HG02571 (cell line): Measurements from ENCODE around the gene JMJD7.

Source experiments
- ATAC-seq: cut with Tn5 transposase; IDR thresholded peaks from one replicate; pipeline ENCODE4 v1.9.1; 2021; ENCODE audit warnings: mild to moderate bottlenecking, moderate library complexity; ENCODE audit not compliant: unreplicated experiment

JMJD7 gene

DNA sequence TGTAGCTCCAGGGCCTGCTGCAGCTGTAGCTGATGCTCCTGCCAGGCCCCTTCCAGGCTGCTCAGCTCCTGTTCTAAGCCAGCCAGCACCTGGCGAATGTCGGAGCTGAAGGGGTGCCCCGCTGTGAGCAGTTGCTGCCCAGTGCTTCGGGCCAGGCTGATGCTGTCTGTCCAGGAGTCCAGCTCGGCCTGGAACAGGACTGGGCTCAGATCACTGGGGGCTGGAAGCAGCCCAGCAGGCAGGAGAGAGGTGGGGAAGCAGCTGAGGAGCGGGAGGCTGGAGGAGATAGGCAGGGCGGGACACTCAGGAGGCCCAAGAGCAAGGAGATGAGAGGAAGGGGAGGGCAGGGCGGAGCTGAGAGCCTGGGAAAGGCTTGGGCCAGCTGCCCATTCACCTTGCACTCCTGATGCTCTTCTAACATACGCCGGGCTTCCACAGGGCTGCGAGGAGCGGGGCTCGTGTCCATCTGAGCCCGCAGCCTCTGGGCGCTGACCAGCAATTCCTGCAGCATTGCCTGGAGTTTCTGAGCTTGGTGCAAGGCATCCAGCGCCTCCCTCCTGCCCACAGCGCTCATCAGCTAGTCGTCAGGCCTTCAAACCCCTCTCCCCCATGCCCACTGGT lies 34.0 kb downstream of the JMJD7 start:
- no peak for ATAC-seq

DNA sequence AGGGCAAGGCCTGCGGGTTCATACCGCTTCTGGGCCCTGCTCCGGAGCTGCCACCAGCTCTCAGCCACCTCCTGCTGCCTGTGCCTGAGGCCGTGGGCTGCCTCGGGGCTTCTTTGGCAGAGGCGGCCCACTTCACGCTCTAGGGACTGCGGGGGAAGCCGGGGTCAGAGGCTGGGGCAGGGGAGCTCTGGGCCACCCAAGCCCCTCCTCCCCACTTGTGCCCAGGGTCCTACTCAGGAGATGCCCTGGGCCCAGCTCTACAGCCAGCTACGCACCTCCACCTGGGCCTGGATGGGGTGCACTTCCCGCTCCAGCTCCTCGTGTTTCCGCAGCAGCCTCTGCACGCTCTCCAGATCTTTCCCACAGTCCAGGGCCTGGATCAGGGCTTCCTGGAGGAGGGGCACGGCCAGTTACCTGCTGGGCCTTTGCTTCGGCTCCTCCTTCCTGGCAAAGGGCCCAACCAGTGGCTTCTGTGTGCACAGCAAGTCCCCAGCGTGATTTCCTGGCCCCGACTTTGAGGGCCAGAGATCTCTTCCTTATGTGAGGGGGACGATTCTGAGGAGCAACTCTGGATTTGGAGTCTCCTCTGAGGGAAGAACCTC lies 34.7 kb downstream of the JMJD7 start:
- no peak for ATAC-seq

DNA sequence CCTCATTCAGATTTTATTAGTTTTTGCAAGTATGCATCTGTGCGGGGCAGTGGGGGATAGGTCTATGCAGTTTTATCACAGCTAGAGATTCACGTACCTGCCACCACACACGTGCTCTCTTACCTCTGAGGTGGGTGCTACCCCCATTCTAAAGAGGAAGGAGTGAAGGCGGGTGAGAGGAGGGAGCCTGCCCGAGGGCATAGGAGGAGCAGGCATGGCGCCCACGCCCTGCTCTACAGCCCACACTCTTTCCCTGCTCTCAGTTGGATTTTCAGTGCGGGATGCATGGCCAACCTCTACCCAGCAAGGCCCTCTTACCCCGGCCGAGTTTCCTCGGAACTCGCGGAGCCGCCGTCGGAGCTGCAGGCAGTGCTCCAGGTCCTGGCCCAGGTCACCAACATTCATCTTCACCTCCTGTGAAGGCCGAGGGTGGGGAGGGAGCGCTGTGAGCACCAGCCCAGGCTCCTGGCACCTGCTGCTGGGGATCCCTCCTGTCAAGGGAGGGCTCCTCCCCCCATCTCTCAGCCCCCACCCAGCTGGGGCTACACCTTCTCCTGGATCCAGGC lies 37.7 kb downstream of the JMJD7 start:
- no peak for ATAC-seq

DNA sequence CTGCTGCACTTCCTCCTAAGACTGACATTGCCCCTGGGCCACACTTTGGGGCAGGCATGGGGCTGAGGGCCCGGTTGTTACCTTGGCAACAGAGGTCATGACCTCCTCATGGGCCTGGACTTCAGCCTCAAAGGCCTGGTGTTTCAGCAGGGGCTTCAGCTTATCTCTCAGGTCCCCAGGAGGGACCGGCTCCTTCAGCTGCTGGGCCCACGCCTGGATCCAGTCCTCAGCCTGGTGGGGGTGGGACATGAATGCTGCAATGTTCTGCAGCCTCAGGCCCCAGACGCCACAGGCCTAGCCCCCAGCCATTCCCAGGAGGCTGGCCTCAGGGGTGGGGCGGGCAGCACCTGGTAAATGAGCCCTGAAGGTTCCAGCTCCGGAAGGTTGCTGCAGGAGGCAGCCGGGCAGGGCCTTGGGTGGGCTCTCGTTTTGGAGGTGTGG lies 38.4 kb downstream of the JMJD7 start:
- no peak for ATAC-seq

DNA sequence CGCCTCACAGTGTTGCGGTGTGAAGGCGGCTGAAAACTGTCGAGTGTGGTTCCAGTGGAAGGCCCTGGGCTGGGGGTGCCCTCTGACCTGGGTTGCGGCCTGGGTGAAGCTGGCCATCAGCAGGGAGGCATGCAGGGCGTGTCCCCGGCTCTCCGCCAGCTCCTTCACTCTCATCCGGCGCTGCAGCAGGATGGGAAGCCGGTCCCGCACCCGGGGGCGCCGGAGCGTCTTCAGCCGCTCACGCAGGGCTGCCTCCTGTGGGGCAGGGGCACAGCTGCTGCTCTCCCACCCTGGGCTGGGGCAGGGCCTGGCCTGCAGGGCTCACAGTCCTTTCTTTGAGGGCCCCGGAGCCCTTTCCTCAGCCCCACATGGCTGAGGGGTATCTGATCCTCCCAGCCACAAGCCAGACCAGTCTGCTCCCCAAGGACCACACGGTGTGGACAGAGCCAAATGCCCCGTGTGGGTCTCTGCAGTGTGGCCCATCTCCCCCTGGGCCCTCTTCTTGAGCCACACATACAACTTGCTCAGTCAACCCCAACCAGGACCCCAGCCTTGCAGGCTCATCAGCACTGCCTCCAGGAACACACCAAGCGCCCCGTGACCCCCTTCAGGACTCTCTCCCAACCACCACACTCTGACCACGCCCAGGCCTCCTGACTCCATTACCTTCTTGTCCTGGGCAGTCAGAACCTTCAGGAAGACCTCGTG lies 39.1 kb downstream of the JMJD7 start:
- ATAC-seq = no peak

DNA sequence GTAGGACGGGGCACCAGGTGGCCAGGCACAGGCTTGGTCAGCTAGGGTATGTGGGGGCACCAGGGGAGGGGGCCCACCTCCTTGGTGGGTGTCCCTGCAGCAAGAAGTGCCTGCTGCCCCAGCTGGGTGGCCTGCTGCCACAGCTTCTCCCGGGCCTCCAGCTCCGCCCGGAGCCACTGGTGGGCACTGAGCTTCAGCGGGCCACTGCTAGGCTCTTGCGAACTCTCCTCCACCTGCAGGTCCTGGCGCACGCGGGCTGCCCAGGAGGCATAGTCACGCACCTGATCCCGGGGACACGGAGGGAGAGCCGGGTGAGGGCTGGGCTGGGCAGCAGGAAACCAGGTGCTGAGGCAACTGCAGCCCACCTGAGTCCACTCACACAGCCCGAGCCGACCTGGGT lies 40.4 kb downstream of the JMJD7 start:
- ATAC-seq = no peak

DNA sequence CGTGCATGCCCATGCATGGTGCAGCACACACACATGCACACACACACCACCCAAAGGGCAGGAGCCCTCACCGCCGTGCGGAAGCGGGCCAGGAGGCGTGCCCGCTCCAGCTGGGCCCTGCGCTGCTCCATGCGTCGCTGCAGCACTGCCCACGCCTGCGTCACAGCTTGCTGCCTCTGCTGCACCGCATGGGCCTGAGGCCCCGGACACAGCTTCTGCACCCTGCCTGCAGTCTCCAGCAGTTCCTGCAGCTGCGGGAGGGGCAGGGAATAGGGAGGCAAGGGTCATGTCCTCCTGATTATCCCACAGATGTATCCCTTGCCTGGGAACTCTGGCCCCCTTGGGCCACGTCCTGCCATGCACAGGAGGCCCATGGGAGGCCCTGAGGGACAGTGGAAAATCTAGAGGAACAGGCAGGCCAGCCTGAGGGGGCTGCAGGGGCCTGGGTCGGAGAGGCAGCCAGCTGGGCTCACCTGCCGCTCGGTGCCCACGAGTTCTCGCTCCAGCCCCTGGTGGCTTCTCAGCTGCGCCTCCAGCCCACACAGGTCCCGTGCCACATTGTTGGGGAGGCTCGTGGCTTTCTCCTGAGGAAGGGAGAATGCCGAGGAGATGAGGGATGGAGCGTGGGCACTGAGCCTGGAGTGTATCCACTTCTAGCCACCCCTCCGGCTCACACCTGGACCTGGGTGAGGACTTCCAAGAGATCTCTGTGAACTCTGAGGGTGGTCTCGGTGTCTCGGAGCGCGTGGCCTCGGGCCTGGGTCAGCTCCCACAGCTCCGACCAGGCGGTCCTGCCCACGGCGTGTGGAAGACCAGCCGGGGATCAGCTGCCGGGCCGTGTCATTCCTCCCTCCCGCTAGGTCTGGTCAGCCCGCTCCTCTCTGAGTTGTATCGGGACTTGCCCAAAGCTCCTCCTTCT lies 42.1 kb downstream of the JMJD7 start:
- ATAC-seq = no peak

DNA sequence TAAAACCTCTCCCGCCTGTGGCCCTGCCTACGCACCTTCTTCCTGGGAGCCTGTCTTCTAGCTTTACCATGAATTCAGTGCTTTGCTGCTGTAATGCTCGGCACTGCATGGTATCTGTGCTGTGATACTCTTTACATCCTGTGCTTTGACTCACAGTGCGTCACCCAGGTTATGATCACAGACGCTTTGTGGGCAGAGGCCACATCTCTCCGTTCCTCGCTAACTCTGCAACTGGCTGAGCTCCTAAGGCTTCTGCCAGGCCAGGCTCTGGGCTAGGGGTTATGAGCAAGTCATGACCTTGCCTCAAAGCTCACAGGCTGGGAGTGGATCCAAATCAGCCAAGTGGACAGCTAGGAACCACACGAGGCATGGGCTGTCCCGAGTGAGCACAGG lies 42.8 kb downstream of the JMJD7 start:
- ATAC-seq = no peak

DNA sequence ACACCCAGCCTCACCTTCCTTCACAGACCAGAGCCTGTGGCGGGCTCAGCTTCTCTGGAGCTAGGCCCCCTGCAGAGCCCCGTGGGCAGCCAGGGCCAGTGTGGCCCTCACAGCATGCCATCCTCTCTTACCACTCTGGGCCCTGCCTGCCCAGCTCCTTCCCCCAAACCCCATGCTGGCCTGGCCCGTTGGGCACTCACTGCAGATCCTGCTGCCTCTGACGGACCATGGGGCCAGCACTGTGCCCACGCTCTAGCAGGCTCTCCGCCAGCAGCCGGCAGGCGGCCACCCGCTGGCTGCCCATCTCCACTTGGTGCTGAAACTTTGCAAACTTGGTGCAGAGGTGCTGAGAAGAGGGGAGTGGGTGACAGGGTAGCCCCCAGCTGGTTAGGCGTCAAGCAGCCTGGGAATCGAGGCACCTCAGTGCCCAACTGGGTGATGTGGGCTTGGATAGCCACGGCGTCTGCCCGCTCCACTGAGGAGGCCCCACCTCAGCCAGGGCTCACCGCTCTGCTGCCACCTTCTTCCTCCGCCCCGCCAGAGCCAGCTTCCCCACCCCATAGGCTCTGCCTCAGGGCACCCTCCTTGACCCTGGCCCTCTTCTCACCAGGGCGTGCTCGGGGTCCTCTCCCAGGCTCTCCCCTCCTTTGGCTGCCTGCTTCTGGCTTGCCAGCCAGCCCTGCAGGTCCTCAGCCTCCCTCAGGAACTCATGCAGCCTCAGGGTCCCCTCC lies 43.4 kb downstream of the JMJD7 start:
- no peak for ATAC-seq

DNA sequence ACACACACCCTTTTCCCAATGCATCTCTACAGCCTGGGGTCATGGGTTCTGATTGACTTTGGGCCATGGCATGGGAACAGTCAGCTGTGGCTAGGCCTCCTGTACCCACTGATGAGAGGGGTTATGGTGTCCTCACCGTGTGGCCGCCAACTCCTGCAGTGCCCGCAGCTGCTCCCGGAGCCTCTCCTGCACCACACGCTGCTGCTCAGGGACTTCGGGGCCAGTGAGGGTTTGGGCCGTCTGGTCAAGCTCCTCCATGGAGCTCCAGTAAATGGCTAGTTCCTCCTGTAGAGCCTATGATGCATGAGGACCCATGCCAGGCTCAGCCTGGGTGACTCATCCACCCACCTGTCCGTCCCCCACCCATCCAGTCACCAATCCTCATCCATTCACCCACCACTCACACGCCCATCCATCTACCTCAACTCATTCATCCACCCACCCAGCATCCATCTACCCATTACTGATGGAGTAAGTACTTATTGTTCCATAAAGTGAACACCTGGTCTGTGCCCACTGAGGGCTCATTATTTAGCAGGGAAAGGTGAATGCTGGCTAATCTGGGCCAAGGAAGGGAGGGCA lies 44.4 kb downstream of the JMJD7 start:
- no peak for ATAC-seq

DNA sequence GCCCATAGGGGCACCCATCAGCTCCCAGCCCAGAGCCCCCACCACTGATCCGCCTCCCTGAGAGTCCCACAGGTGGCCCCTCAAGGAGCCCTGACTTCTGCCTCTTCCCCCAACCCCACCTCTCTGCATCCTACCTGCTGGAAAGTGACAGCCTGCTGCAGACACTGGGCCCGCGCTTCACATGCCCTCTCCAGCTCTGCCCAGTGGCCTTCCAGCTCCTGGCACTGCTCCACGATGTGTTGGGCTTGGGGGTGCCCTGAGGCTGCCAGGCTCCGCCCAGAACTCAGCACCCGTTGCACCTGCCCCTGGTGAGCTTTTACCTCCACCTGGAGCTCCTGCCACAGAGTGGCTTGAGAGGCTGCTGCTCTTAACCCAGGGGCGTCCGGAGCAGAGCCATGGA lies 45.8 kb downstream of the JMJD7 start:
- ATAC-seq = no peak

DNA sequence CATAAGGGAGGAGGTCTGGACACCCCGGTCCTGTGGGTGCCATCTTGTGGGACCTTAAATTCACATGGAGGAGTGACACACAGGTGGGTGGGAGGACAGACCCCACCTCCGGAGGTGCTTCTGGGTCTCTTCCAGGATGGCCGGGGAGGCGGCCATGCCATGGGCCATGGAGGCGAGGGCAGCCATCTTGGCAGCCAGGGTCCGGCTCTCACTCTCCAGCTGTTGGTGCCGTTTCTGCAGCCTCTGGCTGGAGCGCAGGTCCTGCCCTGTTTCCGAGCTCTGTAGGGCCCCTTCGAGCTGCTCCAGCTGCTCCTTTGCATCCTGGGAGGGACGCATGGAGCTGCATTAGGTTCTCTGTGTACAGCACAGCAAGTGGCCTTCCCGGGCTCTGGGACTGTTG lies 46.8 kb downstream of the JMJD7 start:
- ATAC-seq = no peak

DNA sequence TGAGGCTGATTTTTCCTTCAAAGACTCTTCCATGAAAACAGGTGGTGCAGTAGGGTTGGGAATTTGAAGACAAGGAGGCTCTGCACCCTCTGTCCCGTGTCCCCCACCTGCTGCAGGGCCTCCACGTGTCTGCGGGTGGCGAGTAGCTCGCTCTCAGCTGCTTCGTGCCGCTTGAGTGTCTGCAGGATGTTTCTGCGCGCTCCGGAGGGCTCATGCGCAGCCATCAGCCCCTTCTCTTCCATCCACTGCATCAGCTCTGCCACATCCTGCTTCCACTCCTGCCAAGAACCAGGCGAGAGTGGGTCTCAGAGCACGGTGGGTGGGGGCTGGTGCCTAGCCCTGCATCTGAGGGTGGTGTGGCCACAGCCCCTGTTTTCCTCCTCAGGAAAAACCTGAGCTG lies 48.1 kb downstream of the JMJD7 start:
- ATAC-seq = no peak

DNA sequence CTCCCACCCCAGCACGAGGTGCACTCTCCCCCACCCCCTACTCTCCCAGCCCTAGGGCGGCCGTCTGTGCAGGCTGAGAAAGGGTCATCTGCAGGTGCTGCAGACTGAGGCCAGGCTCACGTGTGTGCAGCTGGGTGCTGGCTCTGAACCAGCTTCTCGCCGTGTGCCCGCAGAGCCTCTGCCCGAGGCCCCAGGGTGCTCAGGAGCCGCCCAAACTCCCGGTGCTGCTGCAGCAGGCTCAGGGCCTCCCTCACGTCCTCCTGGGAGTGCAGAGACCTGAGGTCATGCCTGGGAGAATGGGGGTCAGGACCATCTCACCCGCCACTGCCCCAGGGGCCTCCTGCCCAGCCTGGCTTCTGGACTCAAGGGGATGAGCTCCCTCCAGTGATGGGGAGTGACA lies 48.8 kb downstream of the JMJD7 start:
- no peak for ATAC-seq

DNA sequence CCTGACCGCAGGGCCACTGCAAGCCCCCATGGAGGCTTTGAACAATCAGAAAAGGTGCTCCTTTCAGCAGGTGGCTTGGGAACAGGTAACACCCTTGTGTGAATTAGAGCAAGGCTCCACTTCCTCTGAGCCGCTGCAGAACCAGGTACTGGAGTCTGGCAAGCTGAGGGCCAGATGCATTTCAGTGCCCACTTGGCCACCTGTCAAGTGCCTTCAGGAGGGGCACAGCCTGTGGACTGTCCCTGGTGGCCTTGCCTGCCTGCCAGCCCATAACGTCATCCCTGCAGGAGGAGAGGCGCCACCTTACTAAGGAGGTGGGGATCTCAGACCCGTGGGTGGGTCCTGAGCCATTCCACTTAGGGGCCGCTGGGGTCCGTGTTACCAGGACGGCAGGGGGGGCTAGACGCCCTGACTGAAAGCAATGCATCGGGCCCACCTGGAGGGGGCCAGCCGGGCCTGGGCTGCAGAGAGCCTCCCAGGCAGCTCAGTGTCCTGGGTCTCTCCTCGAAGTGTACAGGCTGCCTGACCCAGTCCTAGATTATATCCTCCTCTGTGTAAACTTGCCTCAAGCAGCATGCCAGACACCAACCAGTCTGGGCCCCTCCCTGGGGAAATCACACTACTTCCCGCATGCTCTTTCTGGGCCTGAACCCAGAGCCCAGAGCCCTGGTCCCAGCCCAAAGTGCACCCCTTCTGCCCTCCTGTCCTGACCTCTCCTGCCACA lies 49.9 kb downstream of the JMJD7 start:
- ATAC-seq = no peak

DNA sequence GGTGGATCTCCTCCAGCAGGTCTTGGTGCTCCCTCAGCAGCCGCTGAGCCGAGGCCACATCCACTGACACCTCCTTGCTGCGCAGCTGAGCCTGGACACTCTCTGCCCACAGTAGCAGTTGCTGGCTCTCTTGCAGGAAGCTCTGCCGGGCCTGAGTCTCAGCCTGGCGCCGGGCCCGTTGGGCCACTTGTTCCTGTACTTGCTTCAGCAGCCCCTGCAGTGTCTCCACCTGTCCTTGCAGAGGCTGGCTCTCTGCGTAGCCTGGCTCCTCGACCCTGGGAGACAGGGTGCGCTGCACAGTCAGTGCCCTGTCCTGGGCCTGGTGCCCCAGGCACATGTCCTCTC lies 50.4 kb downstream of the JMJD7 start:
- no peak for ATAC-seq

DNA sequence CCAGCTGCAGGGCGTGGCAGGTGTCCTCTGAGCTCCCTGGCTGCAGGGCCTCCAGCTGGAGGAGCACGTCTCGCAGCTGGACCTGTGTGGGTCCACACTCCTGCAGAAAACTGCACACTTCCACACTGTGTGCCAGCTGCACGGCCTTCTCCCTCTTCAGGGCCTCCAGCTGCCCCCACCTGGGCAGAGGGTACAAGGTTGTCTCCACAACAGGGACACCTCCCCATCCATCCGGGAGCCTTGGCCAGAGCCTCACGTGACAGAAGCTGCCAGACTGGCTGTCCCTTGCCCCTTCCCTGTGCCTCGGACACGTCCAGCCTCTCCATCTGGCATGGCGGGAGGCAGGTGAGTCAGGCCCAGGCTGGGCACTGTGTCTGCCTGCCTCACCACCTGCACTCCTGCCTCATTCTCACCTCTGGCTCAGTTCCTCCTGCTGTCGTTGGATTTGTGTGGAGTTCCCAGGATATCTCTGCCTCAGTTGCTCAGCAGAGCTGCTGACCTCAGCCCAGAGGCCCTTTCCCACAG lies 51.5 kb downstream of the JMJD7 start:
- no peak for ATAC-seq

DNA sequence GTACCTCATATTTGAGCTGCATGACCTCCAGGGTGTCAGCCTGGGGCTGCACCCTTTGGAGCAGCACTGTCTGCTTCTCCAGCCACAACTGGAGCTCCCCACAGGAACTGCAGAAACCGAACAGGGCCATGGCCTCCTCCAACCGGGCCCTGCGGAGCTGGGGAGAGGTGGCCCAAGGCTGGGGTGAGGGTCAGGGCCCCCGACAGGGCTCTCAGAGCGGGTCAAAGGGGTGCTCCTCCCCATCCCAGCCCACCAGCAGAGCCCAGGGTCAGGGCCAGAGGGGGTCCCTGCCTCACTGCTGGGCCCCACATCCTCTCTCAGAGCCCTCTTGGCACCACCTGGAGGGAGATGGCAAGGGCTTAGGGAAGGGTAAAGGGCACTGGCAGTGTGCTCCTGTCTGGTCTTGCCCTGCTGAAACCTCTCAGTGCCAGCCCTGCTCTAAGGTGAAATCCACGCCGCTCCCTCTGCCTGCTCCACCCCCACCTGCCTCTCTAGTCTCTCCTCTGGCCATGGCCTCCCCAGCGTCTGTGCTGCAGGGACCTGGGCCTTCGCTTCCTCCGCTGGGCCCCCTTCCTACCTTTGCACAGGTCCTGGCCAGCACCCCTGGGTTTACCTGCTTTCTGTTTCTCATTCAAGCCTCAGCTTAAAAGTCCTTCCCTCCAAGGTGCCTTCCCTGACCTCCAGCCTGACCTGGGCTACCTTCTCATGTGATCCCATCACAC lies 52.4 kb downstream of the JMJD7 start:
- no peak for ATAC-seq

DNA sequence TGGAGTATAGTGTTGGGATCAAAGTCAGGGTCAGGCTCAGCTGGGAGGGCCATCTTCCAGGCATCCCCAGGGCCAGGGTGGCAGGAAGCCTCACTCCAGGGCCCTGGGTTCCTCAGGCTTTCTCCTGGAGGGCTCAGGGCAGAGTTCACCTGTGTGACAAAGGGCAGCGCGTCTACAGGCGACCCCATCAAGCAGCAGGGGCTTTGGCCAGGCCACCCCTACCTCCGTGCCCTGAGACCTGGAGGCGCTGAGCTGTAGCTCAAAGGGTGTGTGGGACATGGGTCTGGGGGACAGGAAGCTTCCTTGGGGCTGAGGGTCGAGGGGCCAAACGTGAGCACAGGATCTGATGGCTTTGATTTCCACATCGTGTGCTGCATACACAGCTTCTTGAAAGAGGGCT lies 53.2 kb downstream of the JMJD7 start:
- no peak for ATAC-seq
